Kidney (tissue), 14 donors: ENCODE results near the gene BCAS4. TPM values are rescaled to one million over a fixed set of nuclear protein-coding genes. Genes with fewer than 3 reads are reported as not detected.

Source experiments
- DNase-seq, 5 donors: peaks; one replicate each; pipeline ENCODE4 v3.0.0-alpha.2; 2013 to 2020
- FAIRE-seq: peaks from 2 replicates; lab custom pipeline; 2012; peaks lifted over from hg19 to GRCh38; lab: Jason Lieb, UNC
- H3K27ac ChIP-seq, 2 donors: one replicate each; pipeline ENCODE4 v1.7.0; 2013; ENCODE audit warnings: low read depth in 2 of 2, low read length in 2 of 2, inconsistent platforms in 1 of 2
- H3K27me3 ChIP-seq: one replicate; pipeline ENCODE4 v1.7.1; 2013; ENCODE audit warnings: low read length, inconsistent platforms; ENCODE audit not compliant: control insufficient read depth, insufficient read depth
- H3K36me3 ChIP-seq, 3 donors: one replicate each; pipeline versions ENCODE4 v1.7.0 to v1.7.1; 2013; ENCODE audit warnings: low read length in 3 of 3, control low read depth in 1 of 3, inconsistent platforms in 1 of 3; ENCODE audit not compliant: insufficient read depth in 3 of 3, control insufficient read depth in 2 of 3
- H3K4me1 ChIP-seq, 3 donors: one replicate each; pipeline versions ENCODE4 v1.7.0 to v1.7.1; 2013; ENCODE audit warnings: low read length in 3 of 3, inconsistent platforms in 1 of 3, low read depth in 1 of 3; ENCODE audit not compliant: control insufficient read depth in 2 of 3, insufficient read depth in 2 of 3
- H3K4me3 ChIP-seq, 3 donors: one replicate each; pipeline versions ENCODE4 v1.7.0 to v1.8.1; 2013; ENCODE audit warnings: low read length in 3 of 3, control low read depth in 1 of 3, inconsistent platforms in 1 of 3
- H3K9ac ChIP-seq, 3 donors: one replicate each; pipeline versions ENCODE4 v1.7.0 to v1.7.1; 2013; ENCODE audit warnings: low read length in 3 of 3, control low read depth in 1 of 3, inconsistent platforms in 1 of 3
- H3K9me3 ChIP-seq, 3 donors: one replicate each; pipeline versions ENCODE4 v1.7.0 to v1.7.1; 2013; ENCODE audit warnings: low read length in 3 of 3, control low read depth in 1 of 3, inconsistent platforms in 1 of 3; ENCODE audit not compliant: control insufficient read depth in 2 of 3, insufficient read depth in 1 of 3
- intact Hi-C: fragments of 100-400 bp; cut with DNase I; formaldehyde crosslinking; loops from one replicate; pipeline ENCODE4 v1.11.1; 2022
- polyA plus RNA-seq: library from polyadenylated mRNA; stranded (reverse); fragments of 350-450 nt; fragmentation: Illumina TruSeq; extraction: RNeasy Lipid Tissue Mini Kit (QIAGEN cat#74804); gene quantifications from one replicate; pipeline ENCODE4 v1.2.3, GENCODE V29; 2014; ENCODE audit warnings: low read depth, low replicate concordance; ENCODE audit not compliant: insufficient read depth
- total RNA-seq: library from RNA; stranded (reverse); fragmentation: NEBNext Ultra II Directional; extraction: Animal tissue kit (Norgen Biotek cat#: 25700); gene quantifications from one replicate; pipeline ENCODE4 v1.2.1, GENCODE V29; 2021
- TF ChIP-seq, protein P1 (sequence below): IDR thresholded peaks from 3 replicates; pipeline ENCODE4 v1.5.1; 2012; ENCODE audit warnings: mild to moderate bottlenecking, moderate library complexity, borderline replicate concordance; ENCODE audit not compliant: insufficient read depth; ENCODE audit errors: extremely low read depth
- donor health status: control.
- donor health status: control.
- donor health status: control.
- donor health status: control.
- donor health status: control.
- donor health status: DM: yes; HTN: yes; CAD: no.
- donor health status: Normal renal cell carcinoma (clear cell type).

The BCAS4 gene
- total and polyA plus RNA-seq, 2 donors from 2014 or later, result 10.6 to 17.1 TPM

DNA sequence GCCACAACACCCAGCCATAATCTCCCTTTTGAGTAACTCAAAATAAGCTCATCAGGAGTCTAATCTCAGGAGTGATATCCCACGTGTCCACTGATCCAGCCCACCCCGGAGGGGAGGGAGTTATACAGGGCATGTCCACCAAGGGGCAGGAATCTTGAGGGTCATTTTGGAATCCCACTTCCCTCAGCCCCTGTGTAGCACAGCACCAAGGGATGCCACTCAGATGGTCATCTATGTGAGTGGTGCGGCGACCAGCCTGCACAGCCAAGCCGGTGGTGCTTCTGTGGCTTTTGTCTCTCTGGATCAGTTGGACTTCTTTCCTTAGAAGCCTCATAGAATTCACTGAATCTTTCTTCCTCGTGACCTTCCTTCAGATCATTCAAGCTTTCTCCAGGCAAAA lies 11.0 kb upstream of the BCAS4 start:
- no peak overlapping the region for H3K9ac ChIP-seq
- no peaks in the 10 kb centered on the region for H3K36me3 ChIP-seq
- H3K9me3 ChIP-seq, result no peaks in the 10 kb centered on the region
- FAIRE-seq (no peak), DNase-seq (peak in 1 of 5 donors; percentile 37)
- H3K4me1 ChIP-seq, result no peaks in the 10 kb centered on the region
- no peak overlapping the region for H3K27ac ChIP-seq
- no peaks in the 10 kb centered on the region for H3K27me3 ChIP-seq
- intact Hi-C loops, result no loop called here
- TF ChIP-seq, protein P1, sequence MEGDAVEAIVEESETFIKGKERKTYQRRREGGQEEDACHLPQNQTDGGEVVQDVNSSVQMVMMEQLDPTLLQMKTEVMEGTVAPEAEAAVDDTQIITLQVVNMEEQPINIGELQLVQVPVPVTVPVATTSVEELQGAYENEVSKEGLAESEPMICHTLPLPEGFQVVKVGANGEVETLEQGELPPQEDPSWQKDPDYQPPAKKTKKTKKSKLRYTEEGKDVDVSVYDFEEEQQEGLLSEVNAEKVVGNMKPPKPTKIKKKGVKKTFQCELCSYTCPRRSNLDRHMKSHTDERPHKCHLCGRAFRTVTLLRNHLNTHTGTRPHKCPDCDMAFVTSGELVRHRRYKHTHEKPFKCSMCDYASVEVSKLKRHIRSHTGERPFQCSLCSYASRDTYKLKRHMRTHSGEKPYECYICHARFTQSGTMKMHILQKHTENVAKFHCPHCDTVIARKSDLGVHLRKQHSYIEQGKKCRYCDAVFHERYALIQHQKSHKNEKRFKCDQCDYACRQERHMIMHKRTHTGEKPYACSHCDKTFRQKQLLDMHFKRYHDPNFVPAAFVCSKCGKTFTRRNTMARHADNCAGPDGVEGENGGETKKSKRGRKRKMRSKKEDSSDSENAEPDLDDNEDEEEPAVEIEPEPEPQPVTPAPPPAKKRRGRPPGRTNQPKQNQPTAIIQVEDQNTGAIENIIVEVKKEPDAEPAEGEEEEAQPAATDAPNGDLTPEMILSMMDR, result no peak
- no peak overlapping the region for H3K4me3 ChIP-seq

DNA sequence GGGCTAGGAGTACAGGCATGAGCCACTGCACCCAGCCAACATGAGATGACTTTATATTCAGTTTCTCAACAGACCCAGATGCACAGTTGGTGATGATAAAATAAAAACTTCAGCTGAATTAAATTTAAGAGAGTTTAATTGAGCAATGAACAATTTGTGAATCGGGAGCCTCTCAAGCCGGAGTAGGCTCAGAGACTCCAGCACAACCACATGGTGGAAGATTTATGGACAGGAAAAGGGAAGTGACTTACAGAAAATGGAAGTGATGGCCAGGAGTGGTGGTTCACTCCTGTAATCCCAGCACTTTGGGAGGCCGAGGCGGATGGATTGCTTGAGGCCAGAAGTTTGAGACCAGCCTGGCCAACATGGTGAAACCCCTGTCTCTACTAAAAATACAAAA lies 10.4 kb upstream of the BCAS4 start:
- TF ChIP-seq, protein P1, result no peak
- DNase-seq, result no peak
- H3K36me3 ChIP-seq, result no peaks in the 10 kb centered on the region
- no peak overlapping the region for H3K9ac ChIP-seq
- H3K4me1 ChIP-seq, result no peaks in the 10 kb centered on the region
- FAIRE-seq, result no peak
- no peaks in the 10 kb centered on the region for H3K27me3 ChIP-seq
- intact Hi-C loops, result no loop called here
- no peak overlapping the region for H3K27ac ChIP-seq
- no peaks in the 10 kb centered on the region for H3K9me3 ChIP-seq
- H3K4me3 ChIP-seq, result no peak overlapping the region

DNA sequence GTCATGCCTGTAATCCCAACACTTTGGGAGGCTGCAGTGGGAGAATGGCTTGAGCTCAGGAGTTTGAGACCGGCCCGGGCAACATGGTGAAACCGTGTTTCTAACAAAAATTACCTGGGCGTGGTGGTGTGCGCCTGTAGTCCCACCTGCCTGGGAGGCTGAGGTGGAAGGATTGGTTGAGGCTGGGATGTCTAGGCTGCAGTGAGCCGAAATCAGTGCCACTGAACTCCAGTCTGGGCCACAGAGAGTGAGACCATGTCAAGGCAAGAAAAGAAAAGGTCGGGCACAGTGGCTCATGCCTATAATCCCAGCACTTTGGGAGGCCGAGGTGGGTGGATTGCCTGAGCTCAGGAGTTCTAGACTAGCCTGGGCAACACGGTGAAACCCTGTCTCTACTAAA lies 8.2 kb upstream of the BCAS4 start:
- intact Hi-C loops, result no loop called here
- Histone ChIP-seq H3K9me3 (no peaks in the 10 kb centered on the region), H3K4me3 (no peak overlapping the region), H3K4me1 (peaks cover 0 to 8% (median 0%) of the 10 kb centered on the region in 3 donors), H3K27me3 (no peaks in the 10 kb centered on the region), H3K27ac (no peak overlapping the region), H3K36me3 (no peaks in the 10 kb centered on the region), H3K9ac (no peak overlapping the region)
- TF ChIP-seq, protein P1, result no peak
- DNase-seq (peak in 2 of 5 donors; percentile 30 to 46), FAIRE-seq (no peak)

DNA sequence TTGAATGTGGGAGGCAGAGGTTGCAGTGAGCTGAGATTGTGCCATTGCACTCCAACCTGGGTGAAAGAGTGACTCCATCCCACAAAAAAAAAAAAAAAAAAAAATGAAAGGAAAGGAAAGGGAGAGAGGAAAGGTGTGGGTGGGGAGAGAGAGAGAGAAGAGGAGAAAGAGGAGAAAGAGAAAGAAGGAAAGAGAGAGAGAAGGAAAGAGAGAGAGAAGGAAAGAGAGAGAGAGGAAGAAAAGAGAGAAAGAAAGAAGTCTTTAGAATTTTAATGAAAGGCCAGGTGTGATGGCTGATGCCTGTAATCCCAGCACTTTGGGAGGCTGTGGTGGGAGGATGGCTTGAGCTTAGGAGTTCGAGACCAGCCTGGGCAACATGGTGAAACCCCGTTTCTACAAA lies 7.7 kb upstream of the BCAS4 start:
- Histone ChIP-seq H3K4me3 (no peak overlapping the region), H3K27ac (no peak overlapping the region), H3K9ac (no peak overlapping the region), H3K36me3 (no peaks in the 10 kb centered on the region), H3K27me3 (no peaks in the 10 kb centered on the region), H3K9me3 (no peaks in the 10 kb centered on the region), H3K4me1 (peaks cover 0 to 8% (median 0%) of the 10 kb centered on the region in 3 donors)
- TF ChIP-seq, protein P1, result no peak
- FAIRE-seq (no peak), DNase-seq (no peak)
- intact Hi-C loops, result no loop called here
